HG03439 (cell line): Measurements from ENCODE around the gene SIK2.

Experiments used
- ATAC-seq: cut with Tn5 transposase; IDR thresholded peaks from one replicate; pipeline ENCODE4 v1.9.1; 2021; ENCODE audit warnings: mild to moderate bottlenecking, moderate library complexity; ENCODE audit not compliant: unreplicated experiment

The SIK2 gene

DNA sequence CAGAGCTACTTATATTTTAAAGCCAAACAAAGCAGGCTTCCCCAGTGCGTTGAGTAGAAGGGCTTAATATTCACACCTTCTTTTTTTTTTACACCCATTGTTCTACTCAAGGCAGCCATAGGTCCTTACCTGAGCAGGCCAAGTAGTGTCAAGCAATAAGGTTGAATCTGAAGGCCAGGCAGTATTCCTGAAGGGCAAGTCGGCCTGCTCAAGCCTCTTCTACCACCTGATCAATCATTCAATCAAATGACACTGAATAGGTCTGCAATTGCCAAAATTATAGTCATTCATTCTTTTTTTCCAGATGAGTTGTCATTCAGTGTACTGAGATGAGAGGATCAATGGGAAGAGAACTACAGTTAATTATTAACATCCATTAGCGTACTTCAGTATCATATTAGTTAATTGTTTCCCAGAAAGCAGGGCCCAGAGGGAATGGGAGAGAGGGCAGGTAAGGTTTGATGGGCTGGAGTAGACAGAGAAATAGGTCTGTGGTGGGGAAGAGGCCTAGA lies 175.9 kb downstream of the SIK2 start:
- no peak for ATAC-seq

DNA sequence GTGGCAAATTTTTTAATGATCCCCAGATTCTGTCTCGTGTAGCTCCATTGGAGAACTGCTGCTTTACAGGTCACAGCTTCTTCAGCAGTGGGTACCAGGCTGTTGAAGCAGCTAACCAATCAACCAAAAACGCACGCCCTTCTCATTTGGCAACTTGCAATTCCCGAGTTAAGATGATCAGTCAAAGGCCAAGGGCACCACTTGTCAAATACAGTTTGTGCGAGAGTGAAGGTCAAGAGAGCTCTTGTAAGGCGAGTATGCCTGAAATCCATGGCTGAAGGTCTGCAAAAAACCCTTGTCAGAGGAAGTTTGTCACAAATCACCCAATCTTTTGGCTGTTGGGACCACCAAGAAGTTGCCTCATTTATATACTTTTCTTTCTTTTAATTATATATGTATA lies 176.9 kb downstream of the SIK2 start:
- ATAC-seq = no peak
